MCF 10A (cell line): ENCODE measurements around the gene C18orf32. TPM values are rescaled to one million over a fixed set of nuclear protein-coding genes. Genes with fewer than 3 reads are reported as not detected.
A peak's percentile ranks its signal among the peaks of the same experiment; 100 is the strongest.
"Not testable (repeated sequence)": the region's sequence is repeated elsewhere in the genome, so short reads cannot be mapped to it uniquely, and the experiment has no call there.

Source experiments
- BruUV-seq: library from RNA; stranded (reverse); fragments of 400-500 nt; replicated peaks from 2 replicates; lab custom pipeline; 2021; lab: Mats Ljungman, UMichigan
- CTCF ChIA-PET: fragments of 300-600 bp; sonication (Branson Sonifier 250); formaldehyde crosslinking; extraction: SDS; loops from one replicate; lab custom pipeline; 2021; ENCODE audit warnings: antibody characterized with exemption, inconsistent platforms; lab: Yijun Ruan, JAX
- POLR2A ChIA-PET: fragments of 300-600, 350-650 bp; sonication (Branson Sonifier 250); formaldehyde crosslinking; extraction: SDS; loops from one replicate; lab custom pipeline; 2020; ENCODE audit warnings: antibody characterized with exemption, inconsistent platforms; lab: Yijun Ruan, JAX
- DNase-seq: peaks from one replicate; pipeline ENCODE4 v3.0.0-alpha.2; 2018; ENCODE audit not compliant: unreplicated experiment
- H3K27ac Mint-ChIP-seq: one replicate; pipeline ENCODE4 v1.8.0; 2022; ENCODE audit warnings: mild to moderate bottlenecking, low read depth, mixed read lengths; ENCODE audit not compliant: unreplicated experiment
- H3K27me3 Mint-ChIP-seq: one replicate; pipeline ENCODE4 v1.8.0; 2022; ENCODE audit warnings: mixed read lengths; ENCODE audit not compliant: insufficient read depth, unreplicated experiment
- H3K36me3 Mint-ChIP-seq: one replicate; pipeline ENCODE4 v1.8.0; 2022; ENCODE audit warnings: mild to moderate bottlenecking, moderate library complexity, mixed read lengths; ENCODE audit not compliant: insufficient read depth, unreplicated experiment
- H3K4me1 Mint-ChIP-seq: one replicate; pipeline ENCODE4 v1.8.0; 2022; ENCODE audit warnings: mixed read lengths; ENCODE audit not compliant: insufficient read depth, unreplicated experiment
- H3K4me3 Mint-ChIP-seq: one replicate; pipeline ENCODE4 v1.8.0; 2022; ENCODE audit warnings: mild to moderate bottlenecking, moderate library complexity, mixed read lengths; ENCODE audit not compliant: unreplicated experiment
- H3K9me3 Mint-ChIP-seq: one replicate; pipeline ENCODE4 v1.8.0; 2022; ENCODE audit warnings: mixed read lengths; ENCODE audit not compliant: unreplicated experiment
- intact Hi-C: fragments of 100-400 bp; cut with micrococcal nuclease; formaldehyde crosslinking; loops from 2 replicates; pipeline ENCODE4 v1.14.1; 2022
- total RNA-seq: library from RNA; stranded (reverse); gene quantifications from 2 replicates; pipeline ENCODE4 v1.2.3, GENCODE V29; 2022
- TF ChIP-seq, protein P1 (sequence below): fragments of 200-600 bp; IDR thresholded peaks from one replicate; pipeline ENCODE4 v1.8.0; 2022; ENCODE audit warnings: antibody characterized with exemption, mild to moderate bottlenecking; ENCODE audit not compliant: unreplicated experiment

Gene C18orf32
- total RNA-seq, 1 experiment from 2014 or later = 28.9 TPM

DNA sequence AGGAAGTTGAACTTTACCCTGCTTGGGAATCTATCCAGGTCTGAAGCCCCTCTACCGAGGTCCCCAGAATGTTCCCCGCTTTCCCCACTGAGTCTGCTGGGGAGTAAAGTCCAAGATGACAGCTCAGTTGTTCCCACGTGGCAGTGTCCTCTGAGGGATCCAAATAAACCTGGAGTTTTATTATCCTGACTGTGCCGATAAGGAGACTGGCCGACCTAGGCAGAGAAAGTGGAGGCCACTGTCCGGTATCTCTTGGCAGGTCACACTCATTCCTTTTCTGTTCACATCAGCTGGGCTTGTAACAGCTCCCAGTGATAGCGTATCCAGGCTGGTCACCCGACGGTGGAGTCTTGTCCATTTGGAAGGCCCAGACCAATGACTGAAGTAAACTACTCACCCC, 27.5 kb upstream of the C18orf32 start:
- TF ChIP-seq, protein P1, sequence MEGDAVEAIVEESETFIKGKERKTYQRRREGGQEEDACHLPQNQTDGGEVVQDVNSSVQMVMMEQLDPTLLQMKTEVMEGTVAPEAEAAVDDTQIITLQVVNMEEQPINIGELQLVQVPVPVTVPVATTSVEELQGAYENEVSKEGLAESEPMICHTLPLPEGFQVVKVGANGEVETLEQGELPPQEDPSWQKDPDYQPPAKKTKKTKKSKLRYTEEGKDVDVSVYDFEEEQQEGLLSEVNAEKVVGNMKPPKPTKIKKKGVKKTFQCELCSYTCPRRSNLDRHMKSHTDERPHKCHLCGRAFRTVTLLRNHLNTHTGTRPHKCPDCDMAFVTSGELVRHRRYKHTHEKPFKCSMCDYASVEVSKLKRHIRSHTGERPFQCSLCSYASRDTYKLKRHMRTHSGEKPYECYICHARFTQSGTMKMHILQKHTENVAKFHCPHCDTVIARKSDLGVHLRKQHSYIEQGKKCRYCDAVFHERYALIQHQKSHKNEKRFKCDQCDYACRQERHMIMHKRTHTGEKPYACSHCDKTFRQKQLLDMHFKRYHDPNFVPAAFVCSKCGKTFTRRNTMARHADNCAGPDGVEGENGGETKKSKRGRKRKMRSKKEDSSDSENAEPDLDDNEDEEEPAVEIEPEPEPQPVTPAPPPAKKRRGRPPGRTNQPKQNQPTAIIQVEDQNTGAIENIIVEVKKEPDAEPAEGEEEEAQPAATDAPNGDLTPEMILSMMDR = no peak
- Mint-ChIP-seq H3K4me3 (no peak overlapping the region), H3K4me1 (no peaks in the 10 kb centered on the region), H3K27ac (no peak overlapping the region), H3K9me3 (no peaks in the 10 kb centered on the region), H3K36me3 (no peaks in the 10 kb centered on the region), H3K27me3 (peaks cover 2% of the 10 kb centered on the region)
- intact Hi-C loops = loop anchor here (5.0 kb wide), 2 partner anchors 268 to 688 kb away; no protein-coding TSS in a partner anchor
- ChIA-PET CTCF (interaction anchor here (1.0 to 1.7 kb wide), 4 partner anchors 34 to 689 kb away, joined by 3 to 5 read pairs (median 4); no protein-coding TSS in a partner anchor), POLR2A (interaction anchor here (0.9 kb wide), 1 partner anchor 94 kb away, joined by 3 read pairs; no protein-coding TSS in a partner anchor)
- BruUV-seq = no TSS peak
- DNase-seq = no peak

DNA sequence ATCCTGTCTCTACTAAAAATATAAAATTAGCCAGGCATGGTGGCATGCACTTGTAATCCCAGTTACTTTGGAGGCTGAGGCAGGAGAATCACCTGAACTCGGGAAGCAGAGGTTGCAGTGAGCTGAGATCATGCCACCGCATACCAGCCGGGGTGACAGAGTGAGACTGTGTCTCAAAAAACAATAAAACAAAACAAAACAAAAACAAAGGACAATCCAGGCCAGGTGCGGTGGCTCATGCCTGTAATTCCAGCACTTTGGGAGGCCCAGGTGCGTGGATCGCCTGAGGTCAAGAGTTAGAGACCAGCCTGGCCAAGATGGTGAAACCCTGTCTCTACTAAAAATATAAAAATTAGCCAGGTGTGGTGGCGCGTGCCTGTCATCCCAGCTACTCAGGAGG, 25.8 kb upstream of the C18orf32 start:
- ChIA-PET CTCF (interaction anchor here (0.7 to 4.2 kb wide), 2 partner anchors 347 to 856 kb away, joined by 3 to 52 read pairs; no protein-coding TSS in a partner anchor), POLR2A (interaction anchor here (1.2 kb wide), 1 partner anchor 256 kb away, joined by 3 read pairs; no protein-coding TSS in a partner anchor)
- H3K27ac Mint-ChIP-seq, H3K9me3 Mint-ChIP-seq, H3K36me3 Mint-ChIP-seq, BruUV-seq, H3K4me3 Mint-ChIP-seq, H3K4me1 Mint-ChIP-seq, DNase-seq: not testable (repeated sequence)
- peaks cover 19% of the 10 kb centered on the region for H3K27me3 Mint-ChIP-seq
- intact Hi-C loops = loop anchor here (5.0 kb wide), 2 partner anchors 269 to 689 kb away; no protein-coding TSS in a partner anchor

DNA sequence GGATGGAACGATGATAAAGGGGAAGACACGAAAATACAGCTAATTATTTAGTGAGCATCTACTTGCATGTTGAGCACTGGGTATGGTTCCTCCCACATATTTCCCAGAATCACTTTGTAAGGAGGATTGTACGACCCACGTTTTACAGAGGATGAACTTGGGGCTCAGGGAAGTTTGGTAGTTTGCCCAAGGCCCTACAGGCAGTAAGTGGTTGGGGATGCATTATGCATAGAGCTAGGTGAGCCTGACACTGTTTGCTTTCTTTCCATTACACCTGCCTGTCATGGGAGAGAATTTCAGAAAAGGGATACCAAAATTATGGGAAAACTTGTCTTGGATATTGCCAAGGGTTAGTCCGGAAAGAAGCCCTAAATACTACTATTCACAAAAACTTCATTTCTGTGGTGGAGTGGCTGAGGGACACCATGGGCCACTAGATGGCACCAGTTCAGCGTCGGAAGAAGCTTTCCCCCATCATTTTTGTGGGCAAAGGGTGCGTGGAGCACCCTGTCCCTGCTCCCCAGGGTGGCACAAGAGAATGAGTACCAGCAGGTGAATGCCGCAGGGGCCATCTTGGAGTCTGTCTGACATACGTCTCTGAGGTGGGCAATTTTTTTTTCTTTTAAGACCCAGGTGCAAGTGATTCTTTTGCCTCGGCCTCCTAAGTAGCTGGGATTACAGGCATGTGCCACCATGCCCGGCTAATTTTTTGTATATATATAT, 23.5 kb upstream of the C18orf32 start:
- POLR2A ChIA-PET = interaction anchor here (0.6 to 0.8 kb wide), 3 partner anchors 29 to 339 kb away, joined by 3 read pairs; no protein-coding TSS in a partner anchor
- intact Hi-C loops = loop anchor here (1.0 to 5.0 kb wide), 5 partner anchors 49 to 692 kb away; no protein-coding TSS in a partner anchor
- Mint-ChIP-seq H3K9me3 (no peaks in the 10 kb centered on the region), H3K27me3 (peaks cover 25% of the 10 kb centered on the region), H3K36me3 (no peaks in the 10 kb centered on the region), H3K4me1 (no peaks in the 10 kb centered on the region), H3K27ac (no peak overlapping the region), H3K4me3 (no peak overlapping the region)
- CTCF ChIA-PET = interaction anchor here (0.5 to 4.2 kb wide), 52 partner anchors 9 to 870 kb away, joined by 3 to 52 read pairs (median 4); partner anchors contain the start of gene C18orf32
- DNase-seq = peak; percentile 66
- BruUV-seq = no TSS peak
- TF ChIP-seq, protein P1 = peak; percentile 80

DNA sequence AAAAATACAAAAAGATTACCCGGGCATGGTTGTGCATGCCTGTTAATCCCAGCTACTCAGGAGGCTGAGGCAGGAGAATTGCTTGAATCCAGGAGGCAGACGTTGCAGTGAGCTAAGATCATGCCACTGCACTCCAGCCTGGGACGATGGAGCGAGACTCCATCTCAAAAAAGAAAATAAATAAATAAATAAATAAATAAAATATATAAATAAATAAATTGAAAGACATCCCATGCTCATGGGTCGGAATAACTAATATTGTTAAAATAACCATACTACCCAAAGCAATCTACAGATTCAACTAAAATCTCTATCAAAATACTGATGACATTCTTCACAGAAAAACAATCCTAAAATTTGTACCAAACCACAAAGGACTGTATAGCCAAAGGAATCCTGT, 19.4 kb upstream of the C18orf32 start:
- not testable (repeated sequence) for H3K9me3 Mint-ChIP-seq

DNA sequence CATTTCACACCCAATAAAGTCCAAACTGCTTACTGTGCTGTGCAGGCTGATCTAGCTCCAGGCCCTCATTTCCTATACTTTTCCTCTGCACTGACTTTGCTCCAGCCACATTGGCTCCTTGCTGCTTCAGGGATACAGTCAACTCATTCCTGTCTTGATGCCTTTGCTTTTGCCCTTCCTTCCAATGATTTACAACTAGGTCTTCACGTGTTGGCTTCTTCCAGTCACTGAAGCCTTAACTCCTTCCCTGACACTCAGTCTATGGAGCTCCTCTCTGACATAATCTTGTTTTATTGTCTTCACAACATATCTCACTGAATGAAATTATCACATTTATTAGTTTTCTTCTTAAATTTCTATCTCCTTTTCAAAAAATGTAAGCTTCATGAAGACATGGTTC, 16.9 kb upstream of the C18orf32 start:
- CTCF ChIA-PET = interaction anchor here (0.7 kb wide), 1 partner anchor 119 kb away, joined by 3 read pairs; no protein-coding TSS in a partner anchor
- H3K27ac Mint-ChIP-seq = no peak overlapping the region
- POLR2A ChIA-PET = interaction anchor here (0.7 to 1.4 kb wide), 3 partner anchors 13 to 201 kb away, joined by 3 to 5 read pairs (median 3); partner anchors contain the start of gene C18orf32
- no peaks in the 10 kb centered on the region for H3K36me3 Mint-ChIP-seq
- TF ChIP-seq, protein P1 = no peak
- H3K4me1 Mint-ChIP-seq = peaks cover 5% of the 10 kb centered on the region
- BruUV-seq = no TSS peak
- no peak overlapping the region for H3K4me3 Mint-ChIP-seq
- no peak for DNase-seq
- no peaks in the 10 kb centered on the region for H3K9me3 Mint-ChIP-seq
- peaks cover 16% of the 10 kb centered on the region for H3K27me3 Mint-ChIP-seq
- intact Hi-C loops = no loop called here

More for the DNA sequence above, 19.4 kb upstream of the C18orf32 start:
- H3K27ac Mint-ChIP-seq, intact Hi-C loops, H3K36me3 Mint-ChIP-seq, DNase-seq, H3K4me3 Mint-ChIP-seq, POLR2A ChIA-PET, BruUV-seq, H3K4me1 Mint-ChIP-seq: not testable (repeated sequence)
- CTCF ChIA-PET = interaction anchor here (0.6 kb wide), 1 partner anchor 484 kb away, joined by 3 read pairs; no protein-coding TSS in a partner anchor
- H3K27me3 Mint-ChIP-seq = peaks cover 25% of the 10 kb centered on the region
